Spleen (tissue), 11 donors: ENCODE data around the gene TRMT1. TPM values are rescaled to one million over a fixed set of nuclear protein-coding genes. Genes with fewer than 3 reads are reported as not detected.
A peak's percentile ranks its signal among the peaks of the same experiment; 100 is the strongest.

Source experiments
- DNase-seq: peaks from one replicate; pipeline ENCODE4 v3.0.0-alpha.2; 2020
- H3K27ac ChIP-seq, 8 donors: fragments of 200-600 bp; sonication (generic) in 7 of 8; 1 replicate in 4 of 8; 2 replicates in 4 of 8; pipeline versions ENCODE4 v1.5.0 to v1.8.0; 2016 to 2021; ENCODE audit warnings: inconsistent platforms in 4 of 8, mild to moderate bottlenecking in 4 of 8, moderate library complexity in 1 of 8
- H3K27me3 ChIP-seq, 7 donors: fragments of 200-600 bp; sonication (generic) in 6 of 7; replicated peaks in 1 of 7; 1 replicate in 4 of 7; 2 replicates in 3 of 7; pipeline versions ENCODE4 v1.5.0 to v1.8.0; 2016 to 2021; ENCODE audit warnings: inconsistent platforms in 3 of 7, mild to moderate bottlenecking in 1 of 7
- H3K36me3 ChIP-seq, 6 donors: fragments of 200-600 bp; sonication (generic) in 5 of 6; 1 replicate in 4 of 6; 2 replicates in 2 of 6; pipeline versions ENCODE4 v1.5.0 to v1.8.0; 2016 to 2021; ENCODE audit warnings: inconsistent platforms in 2 of 6
- H3K4me1 ChIP-seq, 6 donors: fragments of 200-600 bp; sonication (generic) in 5 of 6; 1 replicate in 3 of 6; 2 replicates in 3 of 6; pipeline versions ENCODE4 v1.5.0 to v1.8.0; 2016 to 2021; ENCODE audit warnings: inconsistent platforms in 3 of 6
- H3K4me3 ChIP-seq, 8 donors: fragments of 200-600 bp; sonication (generic) in 7 of 8; 1 replicate in 4 of 8; 2 replicates in 4 of 8; pipeline versions ENCODE4 v1.5.0 to v1.8.0; 2016 to 2021; ENCODE audit warnings: inconsistent platforms in 4 of 8, mild to moderate bottlenecking in 4 of 8, moderate library complexity in 2 of 8
- H3K9me3 ChIP-seq, 8 donors: fragments of 200-600 bp; sonication (generic) in 7 of 8; 1 replicate in 4 of 8; 2 replicates in 4 of 8; pipeline versions ENCODE4 v1.5.0 to v1.8.0; 2016 to 2021; ENCODE audit warnings: inconsistent platforms in 4 of 8
- POLR2A ChIP-seq, 3 donors: fragments of 450-650 bp; IDR thresholded peaks; one replicate each; pipeline ENCODE4 v1.5.1; 2017; ENCODE audit warnings: antibody characterized with exemption in 3 of 3, mild to moderate bottlenecking in 1 of 3
- POLR2AphosphoS5 ChIP-seq, 3 donors: sonication (generic); formaldehyde crosslinking; IDR thresholded peaks; one replicate each; pipeline ENCODE4 v1.5.1; 2017; ENCODE audit warnings: antibody characterized with exemption in 3 of 3
- WGBS, 5 donors: extraction: QIAGEN DNeasy Blood & Tissue Kit in 3 of 5; methylation state at CpG; one replicate each; pipeline versions ENCODE4 v1.1.5 to v1.1.7; 2013 to 2018; 5-methylcytosine and 5-hydroxymethylcytosine counted together
- intact Hi-C: fragments of 100-400 bp; cut with DNase I; formaldehyde crosslinking; loops from one replicate; pipeline ENCODE4 v1.15.0; 2023; ENCODE audit warnings: low total_unique reads
- polyA plus RNA-seq, 3 donors: library from polyadenylated mRNA; stranded (reverse); fragments of 200-250 nt; gene quantifications; one replicate each; pipeline ENCODE4 v1.2.1, GENCODE V29; 2013
- total RNA-seq, 7 donors: library from RNA; depleted of rRNA in 3 of 7; stranded (reverse); fragments of >200 nt in 3 of 7; fragmentation: NEBNext Ultra II Directional in 4 of 7; extraction: Animal tissue kit (Norgen Biotek cat#: 25700) in 4 of 7; gene quantifications; one replicate each; pipeline versions ENCODE4 v1.1.0 to v1.2.1, GENCODE V29; 2016 to 2021
- TF ChIP-seq, protein P1 (sequence below), 11 experiments: fragments of 200-600 bp in 7 of 11; fragments of 450-650 bp in 4 of 11; sonication (generic) in 4 of 11; IDR thresholded peaks in 8 of 11; conservative IDR thresholded peaks in 3 of 11; 1 replicate in 7 of 11; 2 replicates in 4 of 11; pipeline versions ENCODE4 v1.4.0 to v1.8.0; 2016 to 2021; ENCODE audit warnings: antibody characterized with exemption in 11 of 11, inconsistent platforms in 4 of 11, mild to moderate bottlenecking in 1 of 11
- donor health status: healthy with polysubstance abuse.
- donor health status: DM: no; HTN: no; CAD: no; lungs with moderate emphysema.
- donor health status: DM: no; HTN: no; CAD: no.
- donor health status: Bipolar disorder and iron deficiency.
- donor health status: healthy.
- donor health status: DM: no; HTN: no; CAD: no.
- donor health status: DM: yes; HTN: yes; CAD: no.

TRMT1 gene
- total and polyA plus RNA-seq, 10 donors = 27.7 to 109 (median 47.3) TPM

DNA sequence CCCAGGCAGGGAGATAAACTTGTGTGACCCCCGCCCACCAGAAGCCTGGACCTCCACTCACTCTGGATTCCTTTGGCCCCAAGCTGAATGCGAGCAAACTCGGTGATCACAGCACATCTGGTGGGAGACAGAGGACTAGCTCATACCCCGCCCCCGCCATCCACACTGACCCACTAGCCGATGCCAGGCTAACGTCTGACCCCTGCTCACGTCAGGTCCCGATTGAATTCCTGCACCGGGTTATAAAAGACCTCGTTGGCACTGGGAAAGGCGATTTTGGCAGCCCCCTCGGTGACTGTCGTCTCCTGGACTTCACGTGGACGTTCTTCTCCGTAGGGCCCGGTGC is 631 bp downstream of the TRMT1 start:
- no peaks in the 10 kb centered on the region for H3K9me3 ChIP-seq
- peaks cover 22 to 63% (median 50%) of the 10 kb centered on the region in 6 donors for H3K4me1 ChIP-seq
- 0 to 5% (median 3%) methylated on average over 7 to 18 of the region's 18 CpGs for WGBS, 5 donors
- no peaks in the 10 kb centered on the region for H3K27me3 ChIP-seq
- intact Hi-C loops = no loop called here
- TF ChIP-seq POLR2A (IDR thresholded peaks at IDR 0.05) = no peak
- TF ChIP-seq, protein P1, sequence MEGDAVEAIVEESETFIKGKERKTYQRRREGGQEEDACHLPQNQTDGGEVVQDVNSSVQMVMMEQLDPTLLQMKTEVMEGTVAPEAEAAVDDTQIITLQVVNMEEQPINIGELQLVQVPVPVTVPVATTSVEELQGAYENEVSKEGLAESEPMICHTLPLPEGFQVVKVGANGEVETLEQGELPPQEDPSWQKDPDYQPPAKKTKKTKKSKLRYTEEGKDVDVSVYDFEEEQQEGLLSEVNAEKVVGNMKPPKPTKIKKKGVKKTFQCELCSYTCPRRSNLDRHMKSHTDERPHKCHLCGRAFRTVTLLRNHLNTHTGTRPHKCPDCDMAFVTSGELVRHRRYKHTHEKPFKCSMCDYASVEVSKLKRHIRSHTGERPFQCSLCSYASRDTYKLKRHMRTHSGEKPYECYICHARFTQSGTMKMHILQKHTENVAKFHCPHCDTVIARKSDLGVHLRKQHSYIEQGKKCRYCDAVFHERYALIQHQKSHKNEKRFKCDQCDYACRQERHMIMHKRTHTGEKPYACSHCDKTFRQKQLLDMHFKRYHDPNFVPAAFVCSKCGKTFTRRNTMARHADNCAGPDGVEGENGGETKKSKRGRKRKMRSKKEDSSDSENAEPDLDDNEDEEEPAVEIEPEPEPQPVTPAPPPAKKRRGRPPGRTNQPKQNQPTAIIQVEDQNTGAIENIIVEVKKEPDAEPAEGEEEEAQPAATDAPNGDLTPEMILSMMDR (IDR thresholded peaks at IDR 0.05 in 8 of 11, conservative IDR thresholded peaks at IDR 0.05 in 3 of 11) = no peak
- no peak for TF ChIP-seq POLR2AphosphoS5 (IDR thresholded peaks at IDR 0.05)
- peaks cover 0 to 44% (median 18%) of the 10 kb centered on the region in 6 donors for H3K36me3 ChIP-seq
- DNase-seq = no peak
- peak overlapping the region; percentile 81 to 100 (median 97) for H3K4me3 ChIP-seq
- H3K27ac ChIP-seq = peak overlapping the region; percentile 71 to 88 (median 82)

DNA sequence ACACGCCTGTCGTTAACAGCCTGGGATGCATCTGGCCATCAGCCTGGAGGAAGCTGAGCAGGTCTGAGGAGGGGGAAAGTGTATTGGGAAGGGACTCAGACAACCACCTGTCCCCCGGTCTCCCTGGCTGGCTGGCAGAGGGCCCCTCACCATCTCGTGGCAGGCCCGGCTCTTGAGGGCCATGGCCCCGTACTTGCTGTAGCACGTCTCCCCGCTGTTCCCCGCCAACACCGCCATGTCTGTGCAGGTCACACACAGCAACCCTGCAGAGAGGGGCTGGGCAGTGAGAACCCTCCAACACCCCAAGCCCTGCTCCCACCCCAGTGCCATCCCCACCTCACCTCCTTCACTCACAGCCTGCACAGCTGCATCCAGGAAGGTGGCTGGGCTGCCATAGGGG is 4.0 kb downstream of the TRMT1 start:
- H3K4me1 ChIP-seq = peaks cover 11 to 34% (median 24%) of the 10 kb centered on the region in 6 donors
- no peaks in the 10 kb centered on the region for H3K9me3 ChIP-seq
- H3K27ac ChIP-seq = no peak overlapping the region
- TF ChIP-seq POLR2AphosphoS5 (IDR thresholded peaks at IDR 0.05) (peak in 1 of 3 donors; percentile 43), POLR2A (IDR thresholded peaks at IDR 0.05) (no peak)
- TF ChIP-seq, protein P1 (IDR thresholded peaks at IDR 0.05 in 8 of 11, conservative IDR thresholded peaks at IDR 0.05 in 3 of 11) = no peak
- H3K4me3 ChIP-seq = no peak overlapping the region
- intact Hi-C loops = no loop called here
- 92 to 98% (median 95%) methylated on average over 9 to 10 of the region's 10 CpGs for WGBS, 5 donors
- DNase-seq = no peak
- H3K27me3 ChIP-seq = no peaks in the 10 kb centered on the region
- H3K36me3 ChIP-seq = peaks cover 0 to 73% (median 33%) of the 10 kb centered on the region in 6 donors

DNA sequence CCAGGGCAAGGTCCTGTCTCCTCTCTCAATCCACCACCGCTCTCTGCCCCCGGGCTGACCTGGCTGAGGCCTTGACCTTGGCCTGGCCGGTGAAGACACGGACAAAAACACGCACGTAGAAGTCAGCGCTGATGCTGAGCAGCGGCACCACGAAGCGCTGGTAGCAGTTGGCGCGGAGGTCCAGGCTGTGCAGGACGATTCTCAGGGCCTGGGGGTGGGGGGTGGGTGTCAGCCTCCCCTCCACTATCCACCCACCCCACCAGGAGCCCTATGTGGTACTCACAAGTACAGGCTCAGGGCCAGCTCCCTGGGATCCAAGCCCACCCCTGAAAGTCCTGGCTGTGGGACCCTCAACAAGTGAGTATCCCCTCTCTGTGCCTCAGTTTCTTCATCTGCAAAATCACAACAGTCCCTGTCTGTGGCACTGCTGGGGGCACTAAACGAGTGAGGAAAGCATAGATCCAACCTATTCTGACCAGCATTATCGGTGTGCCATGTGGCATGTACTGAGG is 6.4 kb downstream of the TRMT1 start:
- 80 to 95% (median 89%) methylated on average over 15 of the region's 15 CpGs for WGBS, 5 donors
- peaks cover 0 to 79% (median 36%) of the 10 kb centered on the region in 6 donors for H3K36me3 ChIP-seq
- H3K27me3 ChIP-seq = no peaks in the 10 kb centered on the region
- no peak for TF ChIP-seq POLR2A (IDR thresholded peaks at IDR 0.05)
- TF ChIP-seq POLR2AphosphoS5 (IDR thresholded peaks at IDR 0.05) = no peak
- TF ChIP-seq, protein P1 (IDR thresholded peaks at IDR 0.05 in 8 of 11, conservative IDR thresholded peaks at IDR 0.05 in 3 of 11) = no peak
- H3K4me3 ChIP-seq = no peak overlapping the region
- intact Hi-C loops = no loop called here
- H3K9me3 ChIP-seq = no peaks in the 10 kb centered on the region
- H3K4me1 ChIP-seq = peaks cover under 1 to 36% (median 19%) of the 10 kb centered on the region in 6 donors
- no peak overlapping the region for H3K27ac ChIP-seq
- no peak for DNase-seq

DNA sequence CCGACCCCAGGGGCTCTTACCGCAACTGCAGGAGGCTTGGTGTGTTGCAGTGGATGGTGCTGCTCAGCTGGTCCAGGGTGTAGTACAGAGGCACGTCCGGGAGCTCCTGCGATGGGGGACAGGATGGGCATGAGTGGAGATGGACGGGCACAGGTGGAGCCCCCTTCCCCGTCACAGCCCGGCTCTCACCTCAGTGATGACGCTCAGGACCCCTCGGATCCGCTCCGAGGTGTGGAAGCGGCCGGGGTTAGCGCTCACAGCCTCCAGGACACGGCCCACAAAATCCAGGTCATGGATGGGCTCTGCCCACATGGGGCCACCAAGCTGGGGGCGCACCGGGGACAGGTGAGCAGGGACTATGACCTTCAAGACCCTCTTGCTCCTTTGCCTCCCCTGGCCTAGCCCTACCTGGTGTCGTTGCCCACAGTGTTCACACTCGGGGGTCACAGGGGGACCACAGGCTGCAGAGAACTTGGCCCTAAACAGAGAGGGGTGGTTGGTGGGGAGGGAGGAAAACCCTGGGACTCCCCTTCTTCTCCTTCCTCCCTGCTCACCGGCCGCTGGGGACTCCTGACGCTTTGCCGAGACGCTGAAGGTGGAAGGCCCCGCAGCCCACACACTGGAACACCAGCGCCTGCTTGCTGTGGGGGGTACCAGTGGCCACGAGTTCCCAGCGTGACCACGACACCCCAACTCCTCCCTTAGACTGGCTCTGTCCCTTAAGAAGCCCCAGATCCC is 7.0 kb downstream of the TRMT1 start:
- Histone ChIP-seq H3K9me3 (no peaks in the 10 kb centered on the region), H3K4me1 (peaks cover 0 to 36% (median 22%) of the 10 kb centered on the region in 6 donors), H3K36me3 (peaks cover 0 to 72% (median 35%) of the 10 kb centered on the region in 6 donors), H3K27ac (no peak overlapping the region), H3K4me3 (no peak overlapping the region), H3K27me3 (no peaks in the 10 kb centered on the region)
- whole genome bisulfite sequencing, 5 donors = 94 to 97% (median 96%) methylated on average over 24 to 30 of the region's 30 CpGs
- no peak for TF ChIP-seq POLR2AphosphoS5 (IDR thresholded peaks at IDR 0.05)
- no peak for TF ChIP-seq POLR2A (IDR thresholded peaks at IDR 0.05)
- TF ChIP-seq, protein P1 (IDR thresholded peaks at IDR 0.05 in 8 of 11, conservative IDR thresholded peaks at IDR 0.05 in 3 of 11) = no peak
- DNase-seq = peak; percentile 75
- intact Hi-C loops = no loop called here
